Parathyroid adenoma (tissue), 2 donors: ENCODE results near the gene MPPED1.

Experiments
- H2AFZ ChIP-seq: fragments of 300-600 bp; sonication (generic); one replicate; pipeline ENCODE4 v1.7.0; 2017; ENCODE audit warnings: antibody characterized with exemption, mild to moderate bottlenecking
- H3K27ac ChIP-seq: fragments of 300-600 bp; sonication (generic); one replicate; pipeline ENCODE4 v1.7.0; 2017
- H3K27me3 ChIP-seq: fragments of 300-600 bp; sonication (generic); one replicate; pipeline ENCODE4 v1.7.0; 2017; ENCODE audit warnings: low read length; ENCODE audit not compliant: control insufficient read depth, insufficient read depth
- H3K36me3 ChIP-seq: fragments of 300-600 bp; sonication (generic); one replicate; pipeline ENCODE4 v1.7.0; 2017; ENCODE audit warnings: low read length; ENCODE audit not compliant: control insufficient read depth, insufficient read depth
- H3K4me1 ChIP-seq: fragments of 300-600 bp; sonication (generic); one replicate; pipeline ENCODE4 v1.7.0; 2017; ENCODE audit warnings: control low read depth
- H3K4me2 ChIP-seq: fragments of 300-600 bp; sonication (generic); one replicate; pipeline ENCODE4 v1.7.0; 2017; ENCODE audit warnings: low read length
- H3K4me3 ChIP-seq: fragments of 300-600 bp; sonication (generic); one replicate; pipeline ENCODE4 v1.7.0; 2017; ENCODE audit warnings: low read depth, low read length
- H3K79me2 ChIP-seq: fragments of 300-600 bp; sonication (generic); one replicate; pipeline ENCODE4 v1.7.0; 2017; ENCODE audit warnings: control low read depth
- H3K9ac ChIP-seq: fragments of 300-600 bp; sonication (generic); one replicate; pipeline ENCODE4 v1.7.0; 2017; ENCODE audit warnings: mild to moderate bottlenecking
- H3K9me3 ChIP-seq: fragments of 300-600 bp; sonication (generic); one replicate; pipeline ENCODE4 v1.7.0; 2017; ENCODE audit warnings: low read length; ENCODE audit not compliant: control insufficient read depth
- CTCF ChIP-seq: fragments of 300-600 bp; sonication (generic); IDR thresholded peaks from one replicate; pipeline ENCODE4 v1.7.0; 2017; ENCODE audit warnings: antibody characterized with exemption, mild to moderate bottlenecking
- donor health status: primary hyperparathyroidism.

MPPED1 gene

GRCh38 chr22:43398246-43398645 lies 13.6 kb upstream of the MPPED1 start:
- Histone ChIP-seq H2AFZ (no peak overlapping the region), H3K36me3 (no peaks in the 10 kb centered on the region), H3K9me3 (no peaks in the 10 kb centered on the region), H3K27ac (no peak overlapping the region), H3K27me3 (no peaks in the 10 kb centered on the region), H3K79me2 (no peaks in the 10 kb centered on the region), H3K4me1 (no peaks in the 10 kb centered on the region), H3K4me3 (no peak overlapping the region), H3K9ac (no peak overlapping the region), H3K4me2 (no peak overlapping the region)
- TF ChIP-seq CTCF: no peak

GRCh38 chr22:43398910-43399309 lies 12.9 kb upstream of the MPPED1 start:
- Histone ChIP-seq H3K9ac (no peak overlapping the region), H3K9me3 (no peaks in the 10 kb centered on the region), H3K79me2 (no peaks in the 10 kb centered on the region), H3K27ac (no peak overlapping the region), H3K27me3 (no peaks in the 10 kb centered on the region), H2AFZ (no peak overlapping the region), H3K4me2 (no peak overlapping the region), H3K4me1 (no peaks in the 10 kb centered on the region), H3K4me3 (no peak overlapping the region), H3K36me3 (no peaks in the 10 kb centered on the region)
- no peak for TF ChIP-seq CTCF

- H2AFZ ChIP-seq: no peak overlapping the region
- H3K4me1 ChIP-seq: no peaks in the 10 kb centered on the region
- H3K9me3 ChIP-seq: no peaks in the 10 kb centered on the region
- no peak for TF ChIP-seq CTCF
- H3K27ac ChIP-seq: no peak overlapping the region
- no peak overlapping the region for H3K4me3 ChIP-seq
- H3K4me2 ChIP-seq: no peak overlapping the region
- H3K36me3 ChIP-seq: no peaks in the 10 kb centered on the region
- H3K9ac ChIP-seq: no peak overlapping the region
- H3K79me2 ChIP-seq: no peaks in the 10 kb centered on the region
- H3K27me3 ChIP-seq: no peaks in the 10 kb centered on the region
These were observed 12.4 kb upstream of the MPPED1 start for GRCh38 chr22:43399338-43399979.

GRCh38 chr22:43399980-43400358 lies 11.8 kb upstream of the MPPED1 start:
- Histone ChIP-seq H2AFZ (no peak overlapping the region), H3K9ac (no peak overlapping the region), H3K4me2 (no peak overlapping the region), H3K4me1 (no peaks in the 10 kb centered on the region), H3K4me3 (no peak overlapping the region), H3K36me3 (no peaks in the 10 kb centered on the region), H3K79me2 (no peaks in the 10 kb centered on the region), H3K27me3 (no peaks in the 10 kb centered on the region), H3K9me3 (no peaks in the 10 kb centered on the region), H3K27ac (no peak overlapping the region)
- TF ChIP-seq CTCF: no peak

- Histone ChIP-seq H3K79me2 (no peaks in the 10 kb centered on the region), H3K27me3 (no peaks in the 10 kb centered on the region), H3K36me3 (no peaks in the 10 kb centered on the region), H2AFZ (no peak overlapping the region), H3K9ac (no peak overlapping the region), H3K4me1 (no peaks in the 10 kb centered on the region), H3K27ac (no peak overlapping the region), H3K9me3 (no peaks in the 10 kb centered on the region), H3K4me3 (no peak overlapping the region), H3K4me2 (no peak overlapping the region)
- TF ChIP-seq CTCF: no peak
These were observed 11.4 kb upstream of the MPPED1 start for GRCh38 chr22:43400449-43400848.
